CMK (cell line): ENCODE results near the gene EPAS1.

ENCODE experiments used
- DNase-seq: peaks from one replicate; pipeline ENCODE4 v3.0.0-alpha.2; 2010; ENCODE audit warnings: low read depth

Gene EPAS1

DNA sequence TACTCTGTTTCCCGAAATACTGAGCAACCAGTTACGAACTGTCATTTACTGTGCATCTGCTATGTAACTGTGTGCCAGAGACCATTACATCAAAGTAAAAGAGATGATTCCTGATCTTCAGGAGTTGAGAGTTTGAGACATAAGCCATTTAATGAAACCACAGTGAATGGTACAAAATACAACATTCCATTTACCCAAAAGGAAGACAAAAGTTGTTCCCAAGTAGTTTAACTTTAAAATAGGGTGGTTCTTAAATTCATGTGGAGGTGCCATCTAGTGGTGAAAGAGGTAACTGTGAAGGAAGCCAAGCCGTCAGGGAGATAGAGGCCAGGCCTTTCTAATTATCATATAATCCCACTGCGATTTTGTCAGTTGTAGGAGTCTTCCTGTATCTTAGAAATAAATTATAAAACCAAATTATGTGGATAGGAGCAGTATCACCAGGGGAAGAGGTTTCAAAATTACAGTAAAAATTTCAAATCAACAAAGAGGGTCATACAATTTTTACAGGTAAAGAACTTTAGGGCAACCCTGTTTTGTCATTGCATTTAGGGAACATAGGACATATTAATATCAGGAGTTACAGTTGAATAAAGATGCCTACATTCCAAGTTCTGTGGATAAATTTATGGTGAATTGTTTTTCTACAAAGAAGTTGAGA is 67.7 kb downstream of the EPAS1 start:
- peak; percentile 47 for DNase-seq

DNA sequence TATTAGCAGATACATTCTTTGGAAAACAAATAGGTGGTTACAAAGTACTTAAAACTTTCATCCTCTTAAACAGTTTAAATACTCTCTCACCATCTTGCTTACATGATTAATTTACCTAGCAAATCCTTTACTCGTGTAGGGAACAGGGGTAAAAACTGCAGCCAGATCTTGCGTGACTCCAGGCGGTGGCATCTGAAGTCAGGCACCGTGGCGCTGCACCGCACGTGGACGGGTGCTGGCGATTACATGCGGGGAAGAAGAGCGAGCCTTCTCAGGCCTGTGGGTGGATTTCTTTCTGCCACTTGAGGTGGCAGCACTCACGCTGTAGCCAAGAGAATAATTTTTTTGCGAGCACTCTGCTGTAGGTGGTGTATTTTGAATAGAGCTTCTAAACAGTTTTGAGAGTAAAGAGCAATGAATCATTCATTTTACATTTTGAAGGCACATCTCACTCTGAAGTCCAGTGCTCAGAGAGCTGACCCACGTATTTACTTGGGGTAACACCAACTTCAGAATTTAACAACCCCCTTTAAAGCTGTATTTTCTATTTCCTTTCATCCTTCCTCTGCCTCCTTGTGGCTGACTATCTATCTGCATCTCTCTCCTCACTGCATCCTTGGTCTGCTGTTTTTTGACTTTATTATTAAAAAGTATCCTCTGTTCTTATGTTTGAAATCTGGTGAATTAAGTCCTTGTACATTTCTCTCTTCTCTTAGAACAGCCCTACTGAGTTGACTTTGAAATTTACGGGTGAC is 68.9 kb downstream of the EPAS1 start:
- no peak for DNase-seq

DNA sequence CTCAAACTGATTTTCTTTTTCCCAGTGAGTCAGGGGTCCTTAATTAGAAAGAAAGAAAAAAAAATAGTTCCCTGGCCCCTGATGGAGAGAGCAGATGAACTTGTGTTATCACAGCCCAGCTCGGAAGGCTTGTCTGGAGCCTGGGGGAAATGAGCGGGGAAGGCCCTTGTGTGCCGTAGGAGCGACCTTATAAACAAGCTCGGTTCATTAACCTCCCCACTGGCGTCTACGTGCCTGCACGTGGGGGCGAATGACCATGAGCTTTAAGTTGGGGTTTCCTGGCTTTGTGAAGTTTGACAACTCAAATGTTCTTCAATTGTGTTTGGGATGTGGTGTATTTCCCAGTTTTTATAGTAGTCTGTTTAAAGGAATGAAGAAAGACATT is 69.5 kb downstream of the EPAS1 start:
- no peak for DNase-seq

DNA sequence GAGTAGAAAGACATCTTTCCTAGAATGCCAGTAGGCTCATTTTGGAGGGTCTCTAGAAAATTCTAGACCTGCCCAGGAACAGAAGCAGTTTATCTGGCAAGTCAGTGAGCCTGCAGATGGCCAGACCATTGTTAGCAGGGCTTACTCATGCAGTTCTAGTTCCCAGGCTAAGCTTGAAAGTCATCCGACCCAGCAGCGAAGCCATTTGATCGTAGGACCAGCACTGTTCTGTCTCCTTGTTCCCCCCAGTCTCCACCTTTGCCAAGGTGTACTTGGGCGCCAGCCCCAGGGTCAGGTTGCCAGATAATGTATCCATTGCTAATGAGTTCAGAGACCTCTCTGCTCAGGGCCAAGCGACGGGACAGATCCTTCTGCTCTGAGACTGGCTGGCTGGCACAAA is 70.1 kb downstream of the EPAS1 start:
- DNase-seq: no peak

DNA sequence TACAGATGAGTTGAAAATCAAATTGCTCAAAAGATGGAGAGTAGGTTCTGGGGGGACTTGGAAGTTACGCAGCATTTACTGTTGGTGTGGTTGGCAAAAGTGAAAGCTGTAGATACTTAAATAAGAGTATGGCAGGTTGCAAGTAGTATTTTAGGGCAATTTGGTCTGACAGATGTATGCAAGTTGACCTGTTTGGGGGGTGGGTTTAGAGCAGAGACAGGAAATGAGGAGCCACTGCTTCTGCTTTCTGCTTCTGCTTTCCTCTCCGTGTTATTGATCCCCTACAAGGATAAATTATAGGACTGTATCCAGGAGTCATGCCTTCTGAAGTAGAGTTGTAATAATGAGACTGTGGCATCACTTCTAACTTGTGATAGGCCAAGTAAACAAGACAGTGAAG is 71.2 kb downstream of the EPAS1 start:
- no peak for DNase-seq

DNA sequence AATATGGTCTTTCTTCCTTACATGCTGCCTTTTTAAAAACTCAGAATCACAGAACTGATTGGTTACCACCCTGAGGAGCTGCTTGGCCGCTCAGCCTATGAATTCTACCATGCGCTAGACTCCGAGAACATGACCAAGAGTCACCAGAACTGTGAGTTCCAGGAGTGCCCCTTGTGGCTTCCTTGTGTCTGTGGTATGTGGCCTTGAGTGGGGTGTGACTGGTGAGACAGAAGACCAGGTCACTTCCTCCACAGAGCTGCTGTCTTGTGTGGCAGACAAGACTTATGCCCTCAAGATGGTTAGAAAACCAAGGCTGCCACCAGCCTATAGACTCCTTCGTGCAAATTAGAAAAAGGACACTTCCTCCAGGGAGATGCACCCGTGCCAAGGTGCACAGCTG is 72.6 kb downstream of the EPAS1 start:
- no peak for DNase-seq

DNA sequence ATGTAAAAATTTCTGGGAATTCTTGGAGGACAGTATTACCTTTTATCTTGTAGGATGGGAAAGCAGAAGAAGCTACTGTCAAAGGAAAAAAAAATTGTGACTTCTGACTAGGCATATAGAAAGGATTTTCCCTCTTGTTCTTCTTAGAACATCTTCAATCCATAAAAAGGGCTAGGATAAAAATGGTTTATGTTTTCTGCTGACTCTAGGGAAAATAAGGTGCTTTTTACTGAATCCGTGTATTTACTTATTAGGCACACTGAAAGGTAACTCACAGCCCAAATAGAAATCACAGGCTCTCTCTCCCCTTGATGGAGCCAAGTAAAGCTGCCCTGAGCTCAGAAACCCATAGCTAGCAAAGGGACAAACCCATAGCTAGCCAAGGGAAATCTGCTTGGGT is 74.6 kb downstream of the EPAS1 start:
- DNase-seq: no peak

DNA sequence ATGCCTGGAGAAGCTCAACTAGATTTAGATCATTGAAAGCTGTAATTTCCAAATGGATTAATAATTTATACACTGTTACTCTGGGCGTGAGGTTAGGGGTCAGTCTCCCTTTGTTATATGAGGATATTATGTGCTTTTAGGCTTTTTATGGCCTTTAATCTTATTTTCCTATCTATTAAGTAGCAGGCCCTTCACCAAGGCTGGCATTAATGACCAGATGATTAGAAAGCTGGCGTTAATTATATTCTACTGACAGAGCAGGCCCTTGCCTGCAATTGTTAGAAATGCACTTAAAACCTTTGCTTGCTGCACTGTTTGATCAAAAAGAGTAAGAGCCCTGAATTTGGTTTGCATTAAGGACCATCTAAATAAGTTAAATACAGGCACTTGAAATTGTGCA is 75.3 kb downstream of the EPAS1 start:
- no peak for DNase-seq

DNA sequence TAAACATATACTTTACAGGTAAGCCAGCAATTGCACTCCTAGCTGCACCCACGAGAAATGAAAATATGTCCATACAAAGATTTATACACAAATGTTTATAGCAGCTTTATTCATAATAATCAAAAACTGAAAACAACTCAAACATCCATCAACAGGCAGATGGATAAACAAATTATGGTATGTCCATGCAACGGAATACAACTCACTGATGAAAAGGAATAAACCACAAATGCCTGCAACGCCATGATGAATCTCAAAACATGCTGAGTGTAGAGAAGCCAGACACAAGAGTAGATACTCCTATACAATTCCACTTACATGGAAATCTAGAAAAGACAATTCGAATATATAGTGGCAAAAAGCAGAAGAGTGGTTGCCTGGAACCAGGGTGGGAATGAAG is 76.0 kb downstream of the EPAS1 start:
- no peak for DNase-seq

DNA sequence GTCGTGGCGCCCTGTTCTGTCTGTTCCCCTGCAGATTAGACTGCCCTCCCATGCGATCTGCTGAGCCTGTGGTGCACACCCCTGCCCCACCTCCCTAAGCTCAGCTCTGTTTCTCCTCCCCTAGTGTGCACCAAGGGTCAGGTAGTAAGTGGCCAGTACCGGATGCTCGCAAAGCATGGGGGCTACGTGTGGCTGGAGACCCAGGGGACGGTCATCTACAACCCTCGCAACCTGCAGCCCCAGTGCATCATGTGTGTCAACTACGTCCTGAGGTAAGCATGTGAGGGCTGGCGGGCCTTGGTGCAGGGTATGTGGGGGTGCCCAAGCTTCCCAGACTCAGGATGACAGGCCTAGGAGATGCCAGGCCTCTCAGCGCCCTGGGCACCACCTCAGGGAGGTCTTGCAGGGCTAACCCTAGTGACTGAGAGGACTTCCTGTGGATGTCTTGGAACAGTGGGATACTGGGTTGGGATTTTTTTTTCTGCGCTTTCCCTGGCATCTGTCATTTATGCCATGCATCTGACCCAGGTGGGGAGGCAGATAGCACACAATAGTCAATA is 78.4 kb downstream of the EPAS1 start:
- DNase-seq: no peak

DNA sequence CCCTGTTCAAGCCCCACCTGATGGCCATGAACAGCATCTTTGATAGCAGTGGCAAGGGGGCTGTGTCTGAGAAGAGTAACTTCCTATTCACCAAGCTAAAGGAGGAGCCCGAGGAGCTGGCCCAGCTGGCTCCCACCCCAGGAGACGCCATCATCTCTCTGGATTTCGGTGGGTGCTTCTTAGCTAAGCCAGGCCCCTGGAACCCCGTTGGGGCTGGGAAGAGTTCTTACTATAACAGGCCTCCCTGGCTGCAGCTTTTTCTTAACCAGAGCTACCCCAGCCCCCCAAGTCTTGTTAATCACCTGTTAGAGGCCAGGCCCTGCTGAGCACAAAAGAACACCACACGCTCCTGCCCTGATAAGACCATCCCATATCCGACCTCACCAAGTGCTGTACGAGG is 79.4 kb downstream of the EPAS1 start:
- no peak for DNase-seq

DNA sequence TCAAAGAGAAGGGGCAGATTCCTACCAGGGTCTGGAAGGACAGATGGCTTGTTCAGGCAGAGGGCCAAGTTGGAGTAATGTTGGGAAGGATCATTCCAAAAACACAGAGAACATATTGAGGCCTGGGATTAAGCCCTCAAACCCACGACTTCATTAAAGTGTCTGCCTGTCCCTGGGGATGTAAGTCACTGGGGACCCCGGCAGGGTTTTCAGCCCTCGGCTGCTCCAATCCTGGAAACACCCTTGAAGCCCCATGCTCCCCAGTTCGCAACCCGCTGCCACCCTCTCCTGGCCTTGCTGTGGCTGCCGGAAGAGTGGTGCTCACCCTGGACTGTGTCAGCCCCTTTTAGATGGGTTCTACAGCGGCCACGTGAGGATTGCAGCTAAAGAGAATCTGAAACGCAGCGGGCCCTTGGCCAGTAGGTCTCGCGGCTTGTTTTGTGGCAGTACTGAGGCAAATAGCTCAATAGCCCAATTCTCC is 79.9 kb downstream of the EPAS1 start:
- DNase-seq: no peak

DNA sequence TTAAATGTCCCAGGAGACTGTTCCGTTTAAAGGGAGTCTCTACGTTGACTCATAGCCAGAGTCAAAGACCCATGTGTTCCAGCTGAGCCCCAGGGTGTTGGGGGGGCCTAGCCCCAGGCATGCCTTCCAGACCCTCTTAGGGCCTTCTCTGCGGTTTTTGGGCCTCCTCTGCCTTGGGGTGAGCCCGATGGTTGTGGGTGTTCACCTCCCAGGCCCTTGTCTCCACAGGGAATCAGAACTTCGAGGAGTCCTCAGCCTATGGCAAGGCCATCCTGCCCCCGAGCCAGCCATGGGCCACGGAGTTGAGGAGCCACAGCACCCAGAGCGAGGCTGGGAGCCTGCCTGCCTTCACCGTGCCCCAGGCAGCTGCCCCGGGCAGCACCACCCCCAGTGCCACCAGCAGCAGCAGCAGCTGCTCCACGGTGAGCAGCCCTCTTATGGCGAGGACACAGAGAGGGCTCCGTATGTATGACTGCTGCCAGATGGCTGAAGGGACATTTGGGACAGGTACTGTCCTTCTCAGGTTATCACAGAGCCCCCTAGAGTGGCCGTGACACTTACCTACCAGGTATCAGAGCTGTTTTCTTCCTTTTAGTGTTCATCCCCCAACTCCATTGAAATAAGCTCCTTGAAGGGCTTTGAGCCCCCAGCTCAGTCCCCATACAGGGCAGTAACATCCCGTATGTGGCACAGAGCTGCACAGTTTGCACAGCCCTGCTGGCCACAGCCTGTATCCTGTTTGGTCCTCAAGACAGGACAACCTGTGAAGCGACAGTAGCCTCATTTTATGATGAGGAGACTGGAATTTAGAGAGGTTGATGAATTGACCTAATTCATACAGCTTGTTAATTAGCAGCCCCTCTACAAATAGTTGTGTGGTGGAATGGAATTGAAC is 80.7 kb downstream of the EPAS1 start:
- no peak for DNase-seq

DNA sequence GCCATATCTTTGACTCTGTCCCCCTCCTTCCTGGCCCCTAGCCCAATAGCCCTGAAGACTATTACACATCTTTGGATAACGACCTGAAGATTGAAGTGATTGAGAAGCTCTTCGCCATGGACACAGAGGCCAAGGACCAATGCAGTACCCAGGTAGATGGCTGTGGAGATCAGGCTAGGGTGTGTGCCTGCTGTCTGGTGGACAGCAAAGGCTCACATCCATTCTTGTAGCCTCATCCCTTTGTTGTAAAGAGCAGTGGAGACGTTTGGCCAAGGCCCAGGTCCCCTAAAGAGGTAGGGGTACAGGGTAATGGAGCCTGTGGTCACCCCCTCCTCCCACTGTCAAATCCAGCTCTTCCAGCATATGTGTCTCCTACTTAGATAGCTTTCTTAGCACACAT is 81.4 kb downstream of the EPAS1 start:
- no peak for DNase-seq

DNA sequence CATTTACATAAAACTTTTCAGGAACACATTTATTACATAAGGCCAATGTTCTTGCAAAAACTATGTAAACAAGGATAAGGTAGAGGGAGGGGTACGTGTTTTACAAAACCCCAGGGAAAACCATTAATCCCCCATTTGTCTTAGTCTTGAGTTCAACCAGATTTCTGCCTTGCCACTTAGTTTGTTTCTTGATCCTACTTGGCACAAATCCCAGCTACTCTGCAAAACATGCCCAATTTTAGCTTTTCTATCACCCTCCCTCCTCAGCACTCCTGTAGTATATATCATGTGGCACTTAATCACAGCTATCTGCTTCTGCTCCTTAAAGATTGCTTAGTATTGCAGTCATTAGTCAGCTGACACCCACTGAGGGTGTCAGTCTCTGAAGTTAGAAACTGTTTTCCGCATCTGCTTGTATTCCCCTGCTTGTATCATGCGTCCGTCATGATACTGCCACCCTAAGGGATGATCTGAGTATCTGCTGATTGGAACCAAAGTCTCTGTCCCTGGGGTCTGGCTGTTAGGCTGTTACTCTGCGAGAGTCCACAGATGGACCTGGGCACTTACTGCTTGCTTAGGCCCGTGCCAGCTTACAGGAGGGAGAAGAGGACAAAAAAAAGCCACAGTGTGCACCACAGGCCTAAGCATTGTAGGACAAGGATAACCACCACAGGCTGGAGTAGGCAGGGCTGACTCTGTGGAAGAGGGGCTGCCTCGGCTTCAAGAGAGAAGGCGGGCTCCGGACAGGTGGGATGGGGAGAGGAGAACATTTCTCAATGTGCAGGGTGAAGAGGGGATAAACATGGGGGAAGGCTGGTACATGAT is 82.2 kb downstream of the EPAS1 start:
- DNase-seq: no peak

DNA sequence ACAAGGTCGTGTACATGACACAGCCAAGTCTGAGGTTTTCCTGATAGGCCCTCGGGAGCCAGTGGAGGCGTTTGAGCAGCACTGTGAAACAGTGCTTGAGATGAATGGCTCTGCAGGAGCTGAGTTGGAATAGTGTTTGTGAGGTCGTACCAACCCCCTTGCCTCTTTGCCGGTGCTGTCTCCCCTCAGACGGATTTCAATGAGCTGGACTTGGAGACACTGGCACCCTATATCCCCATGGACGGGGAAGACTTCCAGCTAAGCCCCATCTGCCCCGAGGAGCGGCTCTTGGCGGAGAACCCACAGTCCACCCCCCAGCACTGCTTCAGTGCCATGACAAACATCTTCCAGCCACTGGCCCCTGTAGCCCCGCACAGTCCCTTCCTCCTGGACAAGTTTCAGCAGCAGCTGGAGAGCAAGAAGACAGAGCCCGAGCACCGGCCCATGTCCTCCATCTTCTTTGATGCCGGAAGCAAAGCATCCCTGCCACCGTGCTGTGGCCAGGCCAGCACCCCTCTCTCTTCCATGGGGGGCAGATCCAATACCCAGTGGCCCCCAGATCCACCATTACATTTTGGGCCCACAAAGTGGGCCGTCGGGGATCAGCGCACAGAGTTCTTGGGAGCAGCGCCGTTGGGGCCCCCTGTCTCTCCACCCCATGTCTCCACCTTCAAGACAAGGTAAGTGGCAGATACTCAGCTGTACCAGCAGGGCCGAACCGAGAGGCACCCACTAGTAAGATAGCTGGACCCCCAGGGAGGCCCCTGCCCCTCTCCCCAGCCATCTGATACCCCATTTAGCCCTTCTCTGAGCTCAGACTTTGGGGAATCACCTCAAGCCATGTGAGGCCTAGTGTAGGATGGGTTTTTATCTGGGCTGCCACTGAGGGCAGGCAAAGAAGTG is 83.1 kb downstream of the EPAS1 start:
- no peak for DNase-seq

DNA sequence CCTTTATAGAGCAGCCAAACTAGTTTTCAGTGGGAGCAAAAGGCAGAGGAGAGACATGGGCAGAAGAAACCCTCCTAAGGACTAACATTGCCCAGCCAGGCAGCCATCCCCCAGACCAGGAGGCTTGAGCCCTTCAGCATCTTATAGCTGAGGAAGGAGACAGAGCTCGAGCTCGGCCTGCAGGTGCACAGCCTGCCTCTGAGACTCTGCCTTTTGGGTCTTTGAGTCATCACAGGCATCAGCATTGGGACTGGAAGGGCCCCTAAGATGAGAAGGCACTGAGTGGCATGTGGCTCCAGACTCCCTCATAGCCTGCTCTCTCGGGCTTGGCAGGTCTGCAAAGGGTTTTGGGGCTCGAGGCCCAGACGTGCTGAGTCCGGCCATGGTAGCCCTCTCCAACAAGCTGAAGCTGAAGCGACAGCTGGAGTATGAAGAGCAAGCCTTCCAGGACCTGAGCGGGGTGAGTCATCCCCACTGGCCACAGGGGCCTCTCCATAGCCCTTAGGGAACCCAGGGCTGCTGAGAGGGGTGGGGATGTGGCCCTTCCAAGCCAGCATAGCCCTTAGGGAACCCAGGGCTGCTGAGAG is 84.1 kb downstream of the EPAS1 start:
- DNase-seq: no peak

DNA sequence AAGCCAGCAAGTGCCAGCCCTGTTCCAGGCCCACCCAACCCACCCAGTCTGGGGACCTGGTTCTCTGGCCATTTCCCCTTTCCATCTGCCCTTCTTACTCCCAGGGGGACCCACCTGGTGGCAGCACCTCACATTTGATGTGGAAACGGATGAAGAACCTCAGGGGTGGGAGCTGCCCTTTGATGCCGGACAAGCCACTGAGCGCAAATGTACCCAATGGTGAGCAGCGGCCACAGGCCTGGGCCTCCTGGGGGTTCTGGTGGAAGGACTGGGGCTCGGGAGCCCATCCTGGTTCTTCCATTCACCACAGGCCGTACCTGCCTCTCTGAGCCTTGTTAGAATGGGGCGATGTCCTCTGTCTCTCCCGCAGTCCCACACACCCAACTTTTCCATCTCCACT is 84.7 kb downstream of the EPAS1 start:
- DNase-seq: no peak

DNA sequence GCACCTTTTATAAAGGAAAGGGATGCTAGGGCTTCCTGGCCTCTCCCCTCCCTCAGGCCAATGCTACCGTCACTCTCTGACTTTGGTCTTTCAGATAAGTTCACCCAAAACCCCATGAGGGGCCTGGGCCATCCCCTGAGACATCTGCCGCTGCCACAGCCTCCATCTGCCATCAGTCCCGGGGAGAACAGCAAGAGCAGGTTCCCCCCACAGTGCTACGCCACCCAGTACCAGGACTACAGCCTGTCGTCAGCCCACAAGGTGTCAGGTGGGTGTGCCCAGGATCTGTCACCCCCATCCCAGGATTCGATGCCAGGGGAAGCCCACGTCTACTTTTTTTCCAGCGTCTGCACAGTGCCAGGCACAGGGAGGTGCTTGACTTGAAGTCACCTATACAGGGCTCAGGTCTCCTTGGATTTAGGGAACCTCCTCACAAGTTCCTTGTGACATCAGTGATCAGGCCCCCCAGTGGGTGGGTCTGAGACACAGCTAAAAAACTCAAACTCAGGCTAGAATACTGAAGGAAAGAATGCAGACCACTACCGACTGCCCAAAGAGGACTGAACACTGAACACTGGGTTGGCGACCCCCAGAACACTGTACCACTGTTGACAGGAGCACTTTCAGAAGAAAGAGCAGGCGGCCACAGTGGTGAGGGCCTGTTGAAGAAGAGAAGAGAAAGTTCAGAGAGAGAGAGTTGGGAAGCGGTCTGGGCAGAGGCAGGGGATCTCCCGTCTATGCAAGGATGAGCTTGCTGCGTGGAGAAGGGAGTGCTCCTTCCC is 85.3 kb downstream of the EPAS1 start:
- DNase-seq: no peak

DNA sequence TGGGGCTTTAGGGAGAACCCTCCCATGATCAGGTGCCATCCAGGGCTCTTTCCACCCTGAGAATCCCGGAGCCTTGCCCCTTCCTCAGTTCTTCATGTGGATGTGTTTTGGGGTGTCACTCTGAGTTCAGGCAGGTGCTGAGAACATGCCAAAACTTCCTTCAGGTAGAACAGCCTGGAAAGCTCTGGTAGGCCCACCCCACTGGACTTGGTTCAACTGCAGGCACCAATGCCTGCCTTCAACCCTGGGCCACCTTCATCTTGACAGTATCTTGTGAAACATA is 85.8 kb downstream of the EPAS1 start:
- no peak for DNase-seq
